Stomach (tissue), 4 donors: ENCODE measurements around the gene CABCOCO1.

Experiments
- CTCF ChIP-seq, 7 experiments: fragments of 450-650 bp in 4 of 7; fragments of 200-600 bp in 3 of 7; sonication (generic) in 3 of 7; IDR thresholded peaks; one replicate each; pipeline ENCODE4 v1.5.1; 2016 to 2019; ENCODE audit warnings: antibody characterized with exemption in 7 of 7, control low read depth in 2 of 7, mild to moderate bottlenecking in 1 of 7
- POLR2A ChIP-seq, 4 donors: fragments of 450-650 bp; IDR thresholded peaks; one replicate each; pipeline ENCODE4 v1.6.1; 2016; ENCODE audit warnings: antibody characterized with exemption in 4 of 4, control low read depth in 2 of 4, mild to moderate bottlenecking in 1 of 4, moderate library complexity in 1 of 4

- no peak for TF ChIP-seq CTCF (IDR thresholded peaks at IDR 0.05)
- no peak for TF ChIP-seq POLR2A (IDR thresholded peaks at IDR 0.05)
These were observed 22.8 kb upstream of the CABCOCO1 start for GRCh38 chr10:61639952-61640351.
